IMR-90 (cell line): ENCODE measurements around the gene TSNAXIP1. TPM values are rescaled to one million over a fixed set of nuclear protein-coding genes. Genes with fewer than 3 reads are reported as not detected.

Experiments used
- ATAC-seq: fragments of 200-7000 bp; cut with Tn5 transposase; 2 replicates; pipeline ENCODE4 v1.9.1; 2020; ENCODE audit warnings: low read depth, mild to moderate bottlenecking, moderate library complexity
- BruUV-seq: library from RNA; stranded (reverse); fragments of 400-500 nt; replicated peaks from 2 replicates; lab custom pipeline; 2021; lab: Mats Ljungman, UMichigan
- CTCF ChIA-PET: fragments of 300-600 bp; formaldehyde crosslinking; extraction: SDS; loops from one replicate; lab custom pipeline; 2021; ENCODE audit warnings: antibody characterized with exemption; lab: Yijun Ruan, JAX
- POLR2A ChIA-PET: fragments of 300-600 bp; sonication (Branson Sonifier 250); formaldehyde crosslinking; loops from one replicate; lab custom pipeline; 2022; ENCODE audit warnings: antibody characterized with exemption; ENCODE audit not compliant: unreplicated experiment; lab: Charles Lee
- DNase-seq: peaks from one replicate; pipeline ENCODE4 v3.0.0; 2013
- H2AFZ ChIP-seq: replicated peaks from 2 replicates; pipeline ENCODE3; 2013; ENCODE audit warnings: low read length, mild to moderate bottlenecking; ENCODE audit not compliant: poor library complexity
- H2AK5ac ChIP-seq: 2 replicates; pipeline ENCODE4 v1.6.1; 2013; ENCODE audit warnings: low read depth, low read length, inconsistent platforms
- H2AK9ac ChIP-seq: replicated peaks from 2 replicates; pipeline ENCODE3; 2013; ENCODE audit warnings: mild to moderate bottlenecking, low read depth, low read length, moderate library complexity; ENCODE audit not compliant: poor library complexity
- H2BK120ac ChIP-seq: 2 replicates; pipeline ENCODE4 v1.6.1; 2013; ENCODE audit warnings: low read depth, low read length, inconsistent platforms
- H2BK15ac ChIP-seq: 3 replicates; pipeline ENCODE4 v1.6.1; 2013; ENCODE audit warnings: low read depth, low read length, inconsistent platforms
- H2BK20ac ChIP-seq: 2 replicates; pipeline ENCODE4 v1.6.1; 2013; ENCODE audit warnings: low read depth, mild to moderate bottlenecking, inconsistent platforms, low read length, moderate library complexity
- H2BK5ac ChIP-seq: 2 replicates; pipeline ENCODE4 v1.6.1; 2013; ENCODE audit warnings: mild to moderate bottlenecking, low read depth, low read length, inconsistent platforms; ENCODE audit not compliant: poor library complexity, severe bottlenecking
- H3K14ac ChIP-seq: replicated peaks from 2 replicates; pipeline ENCODE4 v1.6.1; 2013; ENCODE audit warnings: low read depth, low read length, inconsistent platforms
- H3K18ac ChIP-seq: 2 replicates; pipeline ENCODE4 v1.6.1; 2013; ENCODE audit warnings: low read depth, low read length, control low read depth
- H3K23ac ChIP-seq: 2 replicates; pipeline ENCODE4 v1.6.1; 2013; ENCODE audit warnings: low read depth, low read length, inconsistent platforms
- H3K27ac ChIP-seq: 2 replicates; pipeline ENCODE4 v1.5.1; 2013; ENCODE audit warnings: mild to moderate bottlenecking, control low read depth, low read length; ENCODE audit not compliant: insufficient read depth
- H3K27me3 ChIP-seq: 2 replicates; pipeline ENCODE4 v1.6.1; 2013; ENCODE audit warnings: low read length; ENCODE audit not compliant: control insufficient read depth, insufficient read depth
- H3K36me3 ChIP-seq: 2 replicates; pipeline ENCODE4 v1.6.1; 2013; ENCODE audit warnings: low read length, mixed read lengths; ENCODE audit not compliant: control insufficient read depth, insufficient read depth
- H3K4ac ChIP-seq: 2 replicates; pipeline ENCODE4 v1.6.1; 2013; ENCODE audit warnings: low read depth, low read length, inconsistent platforms
- H3K4me1 ChIP-seq: 2 replicates; pipeline ENCODE4 v1.6.1; 2013; ENCODE audit warnings: low read length, mixed read lengths; ENCODE audit not compliant: control insufficient read depth, insufficient read depth
- H3K4me2 ChIP-seq: 2 replicates; pipeline ENCODE4 v1.6.1; 2013; ENCODE audit warnings: low read depth, mild to moderate bottlenecking, control low read depth, low read length, moderate library complexity
- H3K4me3 ChIP-seq: 2 replicates; pipeline ENCODE4 v1.5.1; 2013; ENCODE audit warnings: low read depth, mild to moderate bottlenecking, control low read depth, low read length, moderate library complexity; ENCODE audit not compliant: insufficient read depth
- H3K56ac ChIP-seq: 2 replicates; pipeline ENCODE4 v1.6.1; 2013; ENCODE audit warnings: low read length, inconsistent platforms; ENCODE audit not compliant: insufficient read depth; ENCODE audit errors: extremely low read depth
- H3K79me1 ChIP-seq, 2 experiments: 2 replicates each; pipeline ENCODE4 v1.6.1; 2013; ENCODE audit warnings: low read length in 2 of 2, inconsistent platforms in 1 of 2, low read depth in 1 of 2
- H3K9ac ChIP-seq: 2 replicates; pipeline ENCODE4 v1.6.1; 2013; ENCODE audit warnings: low read depth, low read length, control low read depth
- H3K9me1 ChIP-seq: 2 replicates; pipeline ENCODE4 v1.6.1; 2013; ENCODE audit warnings: low read length, inconsistent platforms; ENCODE audit not compliant: insufficient read depth
- H3K9me3 ChIP-seq: 2 replicates; pipeline ENCODE4 v1.6.1; 2013; ENCODE audit warnings: low read length; ENCODE audit not compliant: control insufficient read depth, insufficient read depth
- H4K20me1 ChIP-seq: 2 replicates; pipeline ENCODE4 v1.6.1; 2013; ENCODE audit warnings: low read length, inconsistent platforms; ENCODE audit not compliant: insufficient read depth
- H4K5ac ChIP-seq: 2 replicates; pipeline ENCODE4 v1.6.1; 2013; ENCODE audit warnings: mild to moderate bottlenecking, low read depth, low read length, control low read depth
- H4K8ac ChIP-seq, 2 experiments: 2 replicates each; pipeline ENCODE4 v1.6.1; 2013; ENCODE audit warnings: low read depth in 2 of 2, low read length in 2 of 2, control low read depth in 1 of 2, inconsistent platforms in 1 of 2
- H4K91ac ChIP-seq: 2 replicates; pipeline ENCODE4 v1.6.1; 2013; ENCODE audit warnings: low read depth, low read length, inconsistent platforms; ENCODE audit not compliant: insufficient read depth
- CEBPB ChIP-seq: IDR thresholded peaks from 2 replicates; pipeline ENCODE4 v1.6.1; 2012; ENCODE audit warnings: low read depth, low read length, improper control_type of control experiment
- ELK1 ChIP-seq: fragments of 150-350 bp; IDR thresholded peaks from 2 replicates; pipeline ENCODE4 v1.6.1; 2016; ENCODE audit warnings: low read depth, mild to moderate bottlenecking, low read length, moderate library complexity, borderline replicate concordance
- WGBS, 2 experiments: methylation state at CpG; one replicate each; pipeline versions ENCODE4 v1.1.5 to v1.1.7; 2013; ENCODE audit warnings: missing lambda C conversion rate in 2 of 2; ENCODE audit not compliant: insufficient read length in 1 of 2; ENCODE audit errors: extremely low coverage in 2 of 2; 5-methylcytosine and 5-hydroxymethylcytosine counted together
- dilution Hi-C: fragments of 300-500 bp; cut with HindIII; formaldehyde crosslinking; loops from one replicate; pipeline ENCODE4 v1.14.3; 2018; ENCODE audit warnings: low sequenced_read_pairs; ENCODE audit not compliant: unreplicated experiment
- in situ Hi-C: fragments of 300-500 bp; cut with MboI; formaldehyde crosslinking; loops from 3 replicates; pipeline ENCODE4 v1.14.3; 2019; ENCODE audit warnings: low sequenced_read_pairs, inconsistent platforms, mixed read lengths
- intact Hi-C: fragments of 100-400 bp; cut with micrococcal nuclease; formaldehyde crosslinking; loops from 2 replicates; pipeline ENCODE4 v1.10.0; 2022
- polyA plus RNA-seq, 3 experiments: library from polyadenylated mRNA; depleted of rRNA; stranded (reverse); fragments of >200 nt; gene quantifications; 2 replicates each; pipeline ENCODE4 v1.2.3, GENCODE V29; 2012; ENCODE audit warnings: low replicate concordance in 1 of 3
- total RNA-seq: library from RNA; depleted of rRNA; stranded (reverse); fragments of >200 nt; gene quantifications from 2 replicates; pipeline ENCODE4 v1.2.3, GENCODE V29; 2012

Gene TSNAXIP1
- total and polyA plus RNA-seq, 2 of the 4 experiments (the other 2 are of a cell fraction), result 0.72 to 1.4 TPM

- BruUV-seq, result no TSS peak
- Histone ChIP-seq H2AK5ac (no peak overlapping the region), H3K4me3 (no peak overlapping the region), H3K23ac (no peak overlapping the region), H2BK15ac (no peak overlapping the region), H3K9ac (no peak overlapping the region), H4K20me1 (peaks cover 17% of the 10 kb centered on the region), H3K4me2 (no peak overlapping the region), H4K8ac (no peak overlapping the region), H2AFZ (no peak overlapping the region), H4K91ac (no peak overlapping the region), H3K27me3 (no peaks in the 10 kb centered on the region), H3K79me1 (peaks cover 11 to 51% of the 10 kb centered on the region in 2 experiments), H3K4me1 (peaks cover 6% of the 10 kb centered on the region; the same call in 1 of the 2 replicates), H2AK9ac (no peak overlapping the region), H2BK20ac (no peak overlapping the region), H3K36me3 (peaks cover 5% of the 10 kb centered on the region), H3K56ac (no peak overlapping the region), H2BK5ac (no peak overlapping the region), H4K5ac (no peak overlapping the region), H3K18ac (no peak overlapping the region), H3K9me3 (no peaks in the 10 kb centered on the region), H3K14ac (no peak overlapping the region), H2BK120ac (no peak overlapping the region), H3K4ac (no peak overlapping the region), H3K27ac (no peak overlapping the region), H3K9me1 (peaks cover 13% of the 10 kb centered on the region; the same call in 1 of the 2 replicates)
- intact Hi-C loops, result no loop called here
- DNase-seq, result peak; percentile 23
- in situ Hi-C loops, result no loop called here
- TF ChIP-seq ELK1 (no peak), CEBPB (no peak)
- CTCF ChIA-PET, result interaction anchor here (0.7 kb wide), 1 partner anchor 13 kb away, joined by 3 read pairs; no protein-coding TSS in a partner anchor
- dilution Hi-C loops, result no loop called here
- POLR2A ChIA-PET, result no interaction called here
- peak; percentile 59 for ATAC-seq
- 0% methylated on average over 1 of the region's 6 CpGs; no CpG with 5 or more reads in 1 of the 2 experiments for WGBS, 2 experiments
Observed at GRCh38 chr16:67773569-67774456, 32.9 kb upstream of the TSNAXIP1 start.
